NCI-H146 treated with DMSO at 0.1 percent for 48 hours (cell line): Measurements from ENCODE around the gene RINL.

Experiments used
- DNase-seq: peaks from one replicate; lab custom pipeline; 2025; ENCODE audit not compliant: unreplicated experiment; lab: John Stamatoyannopoulos, UW

Gene RINL

GRCh38 chr19:38877781-38878574 lies at the start of gene RINL:
RINL (minus strand) TSS chr19:38878275; CDS start chr19:38876742, 1,533 bp downstream.
- peak; percentile 100 for DNase-seq

- DNase-seq = no peak
Observed at GRCh38 chr19:38924388-38924787, 46.3 kb upstream of the RINL start.

- DNase-seq = no peak
Observed at GRCh38 chr19:38922482-38922881, 44.4 kb upstream of the RINL start.

GRCh38 chr19:38921420-38922274 lies 43.6 kb upstream of the RINL start:
- DNase-seq = no peak

GRCh38 chr19:38920602-38921419 lies 42.7 kb upstream of the RINL start:
- DNase-seq = no peak

GRCh38 chr19:38919837-38920601 lies 41.9 kb upstream of the RINL start:
- DNase-seq = no peak

GRCh38 chr19:38918526-38918925 lies 40.5 kb upstream of the RINL start:
- no peak for DNase-seq

GRCh38 chr19:38917921-38918491 lies 39.9 kb upstream of the RINL start:
- no peak for DNase-seq

- DNase-seq = no peak
Observed at GRCh38 chr19:38917516-38917915, 39.4 kb upstream of the RINL start.

- no peak for DNase-seq
Observed at GRCh38 chr19:38915329-38916321, 37.5 kb upstream of the RINL start.

- no peak for DNase-seq
Observed at GRCh38 chr19:38913958-38914357, 35.9 kb upstream of the RINL start.

- DNase-seq = no peak
Observed at GRCh38 chr19:38912600-38913514, 34.8 kb upstream of the RINL start.

GRCh38 chr19:38911388-38912001 lies 33.4 kb upstream of the RINL start:
- no peak for DNase-seq

- DNase-seq = no peak
Observed at GRCh38 chr19:38910488-38910887, 32.4 kb upstream of the RINL start.

- no peak for DNase-seq
Observed at GRCh38 chr19:38908911-38909310, 30.8 kb upstream of the RINL start.

- DNase-seq = no peak
Observed at GRCh38 chr19:38907670-38908069, 29.6 kb upstream of the RINL start.

- DNase-seq = no peak
Observed at GRCh38 chr19:38907227-38907626, 29.2 kb upstream of the RINL start.

- no peak for DNase-seq
Observed at GRCh38 chr19:38905620-38906019, 27.5 kb upstream of the RINL start.
